NOMO-1 treated with DMSO at 0.1 percent for 48 hours (cell line): Measurements from ENCODE around the gene USH2A.
"Not testable (repeated sequence)": the region's sequence is repeated elsewhere in the genome, so short reads cannot be mapped to it uniquely, and the experiment has no call there.

Experiments used
- DNase-seq: peaks from one replicate; lab custom pipeline; 2025; ENCODE audit not compliant: unreplicated experiment; lab: John Stamatoyannopoulos, UW

USH2A gene

GRCh38 chr1:216389774-216390173, 33.5 kb downstream of the USH2A start:
- DNase-seq = no peak

- DNase-seq = no peak
Measured at GRCh38 chr1:216388558-216388957, 34.7 kb downstream of the USH2A start.

- no peak for DNase-seq
Measured at GRCh38 chr1:216387782-216388181, 35.5 kb downstream of the USH2A start.

GRCh38 chr1:216379441-216379840, 43.8 kb downstream of the USH2A start:
- no peak for DNase-seq

GRCh38 chr1:216368249-216368648, 55.0 kb downstream of the USH2A start:
- no peak for DNase-seq

GRCh38 chr1:216366979-216367378, 56.3 kb downstream of the USH2A start:
- DNase-seq = no peak

- no peak for DNase-seq
Measured at GRCh38 chr1:216356945-216357344, 66.3 kb downstream of the USH2A start.

GRCh38 chr1:216350186-216350585, 73.1 kb downstream of the USH2A start:
- DNase-seq = no peak

- no peak for DNase-seq
Measured at GRCh38 chr1:216346526-216346925, 76.7 kb downstream of the USH2A start.

- not testable (repeated sequence) for DNase-seq
Measured at GRCh38 chr1:216340542-216340941, 82.7 kb downstream of the USH2A start.

GRCh38 chr1:216332462-216332861, 90.8 kb downstream of the USH2A start:
- DNase-seq = no peak

- no peak for DNase-seq
Measured at GRCh38 chr1:216332003-216332402, 91.2 kb downstream of the USH2A start.

- DNase-seq = no peak
Measured at GRCh38 chr1:216331211-216331610, 92.0 kb downstream of the USH2A start.

GRCh38 chr1:216330262-216330661, 93.0 kb downstream of the USH2A start:
- no peak for DNase-seq

- DNase-seq = no peak
Measured at GRCh38 chr1:216325946-216326345, 97.3 kb downstream of the USH2A start.

- no peak for DNase-seq
Measured at GRCh38 chr1:216325336-216325735, 97.9 kb downstream of the USH2A start.

GRCh38 chr1:216323344-216323743, 99.9 kb downstream of the USH2A start:
- no peak for DNase-seq

GRCh38 chr1:216314379-216315095, 108.7 kb downstream of the USH2A start:
- no peak for DNase-seq

GRCh38 chr1:216310776-216311175, 112.5 kb downstream of the USH2A start:
- DNase-seq = no peak

- DNase-seq = no peak
Measured at GRCh38 chr1:216306830-216307229, 116.4 kb downstream of the USH2A start.

GRCh38 chr1:216303690-216304089, 119.6 kb downstream of the USH2A start:
- no peak for DNase-seq

GRCh38 chr1:216293683-216294082, 129.6 kb downstream of the USH2A start:
- no peak for DNase-seq

GRCh38 chr1:216290074-216290473, 133.2 kb downstream of the USH2A start:
- no peak for DNase-seq
